T1000 (cell line): ENCODE measurements around the gene GNAI2.

Experiments
- DNase-seq: peaks from one replicate; lab custom pipeline; 2025; ENCODE audit warnings: mixed read lengths; lab: John Stamatoyannopoulos, UW

The GNAI2 gene

DNA sequence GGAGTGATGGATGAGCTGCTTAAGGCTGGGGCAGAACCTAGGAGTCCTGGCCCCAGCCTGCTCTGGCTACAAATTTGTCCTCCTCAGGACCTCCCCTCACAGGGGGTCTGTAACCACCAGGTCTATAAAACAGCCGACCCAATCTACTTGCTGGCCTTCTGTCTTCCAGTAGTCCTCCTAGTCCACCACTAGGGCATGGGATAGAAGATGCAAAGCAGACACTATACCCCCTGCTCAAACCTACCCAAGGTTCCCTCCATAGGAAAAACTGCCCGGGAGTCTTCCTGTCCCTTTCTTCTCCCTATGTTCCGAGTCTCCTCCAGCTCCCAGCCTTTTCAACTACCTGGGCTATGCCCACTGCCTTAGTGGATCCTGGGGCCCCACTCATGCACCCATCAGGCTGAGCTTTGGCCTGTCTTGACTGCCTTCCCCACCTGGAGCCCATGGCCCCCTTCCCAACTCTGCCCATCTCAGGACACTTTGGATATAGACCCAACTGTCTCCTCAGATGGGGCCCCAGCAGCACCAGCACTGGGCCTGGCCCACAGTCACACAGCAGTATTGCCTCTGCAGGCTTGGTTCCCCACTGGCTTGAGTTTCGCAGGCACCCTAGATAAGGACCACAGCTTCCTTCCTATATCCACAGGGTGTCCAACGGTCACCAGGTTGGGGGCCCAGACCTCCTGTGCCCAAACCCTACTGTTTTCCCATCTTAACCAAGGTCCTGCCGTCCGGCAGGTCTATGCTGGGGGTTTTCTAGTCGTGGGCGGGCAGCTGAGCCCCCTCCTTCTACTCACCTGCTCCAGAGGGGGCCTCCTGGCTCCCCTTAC is 62.1 kb downstream of the GNAI2 start:
- DNase-seq, result no peak

DNA sequence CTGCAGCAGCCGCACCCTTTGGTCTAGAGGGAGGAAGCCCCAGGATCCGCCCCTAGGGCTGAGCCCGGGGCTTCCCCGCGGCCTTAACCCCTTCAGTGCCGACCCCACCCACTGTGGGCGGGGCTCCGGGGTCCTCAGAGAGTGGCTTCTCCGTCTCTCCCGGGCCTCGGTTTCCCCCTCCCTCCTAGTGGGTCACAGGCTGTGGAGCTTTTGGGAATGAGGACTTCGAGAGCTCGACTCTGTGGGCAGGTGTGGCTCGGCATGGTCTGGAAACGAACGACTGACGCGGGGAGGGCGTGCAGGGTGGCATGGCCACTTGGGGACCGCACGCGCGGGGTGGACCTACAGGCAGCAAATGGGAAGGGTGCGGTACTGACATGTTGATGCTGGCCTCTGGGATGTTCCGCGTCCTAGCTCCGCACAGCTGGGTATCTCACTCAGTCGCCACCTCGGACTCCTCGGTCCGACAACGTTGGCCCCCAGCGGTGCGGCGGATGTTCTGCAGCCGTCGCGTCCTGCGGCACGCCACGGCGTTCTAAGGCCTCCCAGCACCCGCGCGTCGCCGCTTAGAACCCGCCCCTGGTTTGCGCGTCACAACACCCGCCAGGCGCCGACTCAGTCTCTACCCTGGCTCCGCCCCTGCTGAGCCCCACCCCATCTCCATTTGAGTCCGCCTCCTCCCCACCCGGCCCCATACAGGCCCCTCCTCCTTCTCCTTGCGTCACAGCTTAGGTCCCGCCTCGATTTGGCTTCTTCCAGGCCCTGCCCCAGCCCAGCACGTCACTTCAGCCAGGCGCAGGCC is 63.0 kb downstream of the GNAI2 start, which contains the start of the genes HYAL3 and NAA80:
Gene HYAL3 (minus strand): TSS at position 570 of the 802 bp plus-strand sequence. CDS start 3,803 bp downstream, outside the sequence.
Gene NAA80 (minus strand): TSS at position 570 of the 802 bp plus-strand sequence. CDS start 1,942 bp downstream, outside the sequence.
- peak; percentile 99 for DNase-seq

DNA sequence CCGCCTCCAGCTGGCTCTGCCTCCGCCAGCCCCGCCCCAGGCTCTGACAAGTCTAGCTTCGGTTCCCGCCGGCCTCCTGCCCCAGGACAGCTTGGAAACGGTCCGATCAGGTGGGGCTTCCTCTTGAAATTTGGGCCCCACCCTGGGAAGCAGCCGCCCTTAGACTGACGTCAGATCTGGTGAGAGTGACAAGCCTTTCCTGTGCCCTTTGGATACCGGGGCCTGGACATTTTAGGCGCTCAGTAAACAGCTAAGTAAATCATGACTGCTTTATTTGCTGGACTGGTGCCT is 63.6 kb downstream of the GNAI2 start:
- DNase-seq, result no peak

DNA sequence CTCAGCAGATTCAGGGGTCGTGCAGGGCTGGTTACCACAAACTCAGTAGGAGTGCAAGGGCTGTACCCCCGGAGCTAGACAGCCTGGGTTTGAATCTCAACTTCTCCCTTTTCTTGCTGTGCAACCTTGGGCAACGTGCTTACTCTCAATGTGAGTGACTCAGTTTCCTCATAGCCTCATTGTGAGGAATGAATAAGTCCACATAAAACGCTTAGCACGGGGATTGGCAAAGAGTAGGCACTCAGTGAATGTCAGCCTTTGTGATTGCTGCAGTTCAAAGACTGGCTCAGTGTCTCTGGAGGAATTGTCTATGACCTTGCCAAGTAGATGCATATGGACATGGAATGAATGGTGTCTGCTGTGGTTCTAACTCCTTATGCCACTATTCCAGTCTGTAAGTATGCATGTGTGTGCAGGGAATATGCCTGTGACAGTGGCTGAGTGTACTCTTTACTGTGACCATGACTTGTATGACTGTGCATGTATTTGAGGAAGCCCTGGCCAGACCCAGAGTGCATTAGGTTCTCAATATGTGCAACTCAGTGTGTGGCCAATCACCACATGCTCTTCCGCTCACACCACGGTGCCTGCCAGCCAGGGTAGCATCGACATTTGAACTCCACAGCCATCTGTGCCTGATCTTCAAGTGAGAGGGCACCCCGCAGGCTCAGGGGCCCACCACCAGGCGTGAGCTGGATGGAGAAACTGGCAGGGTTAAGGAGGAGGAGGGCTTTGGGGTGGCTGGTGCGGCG is 64.1 kb downstream of the GNAI2 start:
- DNase-seq, result no peak

DNA sequence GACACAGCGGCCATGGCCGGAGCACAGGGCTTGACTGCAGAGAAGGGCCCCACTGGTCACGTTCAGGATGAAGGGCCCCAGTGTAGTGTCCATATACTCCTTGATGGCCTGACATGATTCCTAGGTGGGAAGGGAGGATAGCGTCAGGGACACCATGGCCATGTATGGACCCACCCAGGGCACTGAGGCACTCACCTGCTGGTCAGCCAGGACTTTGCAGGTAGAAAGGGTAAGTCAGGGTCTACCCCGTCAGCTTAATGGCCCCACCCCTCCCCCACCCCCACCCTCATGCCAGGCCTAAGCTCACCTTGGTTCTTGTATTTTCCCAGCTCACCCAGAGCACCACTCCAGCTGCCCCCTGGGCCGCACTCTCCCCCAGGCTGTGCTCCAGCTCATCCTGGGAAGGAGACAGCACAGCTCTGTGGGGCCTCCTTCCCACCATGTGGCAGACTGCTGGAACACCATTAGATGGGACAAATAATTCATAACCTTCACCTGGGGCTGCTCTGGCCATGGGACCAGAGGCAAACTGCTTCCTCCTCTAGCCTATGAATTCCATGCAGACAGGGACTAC is 64.8 kb downstream of the GNAI2 start:
- no peak for DNase-seq

DNA sequence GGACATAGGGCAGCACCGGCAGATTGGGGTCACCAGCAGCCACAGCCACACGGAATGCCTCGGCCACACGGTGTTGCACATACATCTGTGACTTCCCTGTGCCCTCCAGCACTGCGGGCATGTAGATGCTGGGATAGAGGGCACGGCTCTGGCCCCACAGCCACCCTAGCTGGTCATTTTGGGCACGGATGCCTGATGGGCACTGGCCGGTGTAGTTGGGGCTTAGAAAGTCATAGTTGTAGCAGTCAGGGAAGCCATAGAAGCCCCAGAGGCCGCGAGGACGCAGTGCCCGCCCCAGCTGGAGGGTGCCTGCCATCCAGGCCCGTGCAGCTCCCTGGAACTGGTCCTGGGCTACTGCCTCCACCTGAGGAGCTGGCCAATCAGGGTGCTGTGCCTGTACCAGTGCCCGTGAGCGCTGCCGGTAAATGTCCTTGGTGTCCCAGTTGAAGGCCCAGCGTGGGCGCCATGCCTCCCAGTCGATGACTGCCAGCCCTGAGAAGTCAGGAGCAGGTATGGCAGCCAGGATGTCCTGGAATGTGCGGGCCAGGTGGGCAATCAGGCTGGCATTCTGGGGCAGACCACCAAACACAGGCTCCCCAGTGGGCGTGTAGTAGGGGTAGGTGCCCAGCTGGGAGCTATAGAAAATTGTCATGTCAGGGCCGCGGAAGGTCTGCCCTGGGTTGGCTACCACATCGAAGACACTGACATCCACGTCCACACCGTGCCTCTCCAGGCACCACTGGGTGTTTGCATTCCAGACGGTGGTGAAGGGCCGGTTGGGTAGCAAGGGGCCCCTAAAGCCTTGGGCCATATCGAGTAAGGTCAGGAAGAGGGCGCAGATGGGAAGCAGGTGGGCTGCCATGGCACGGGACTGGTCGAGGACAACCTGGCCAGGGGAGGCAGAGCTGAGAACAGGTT is 66.3 kb downstream of the GNAI2 start:
- DNase-seq, result no peak

DNA sequence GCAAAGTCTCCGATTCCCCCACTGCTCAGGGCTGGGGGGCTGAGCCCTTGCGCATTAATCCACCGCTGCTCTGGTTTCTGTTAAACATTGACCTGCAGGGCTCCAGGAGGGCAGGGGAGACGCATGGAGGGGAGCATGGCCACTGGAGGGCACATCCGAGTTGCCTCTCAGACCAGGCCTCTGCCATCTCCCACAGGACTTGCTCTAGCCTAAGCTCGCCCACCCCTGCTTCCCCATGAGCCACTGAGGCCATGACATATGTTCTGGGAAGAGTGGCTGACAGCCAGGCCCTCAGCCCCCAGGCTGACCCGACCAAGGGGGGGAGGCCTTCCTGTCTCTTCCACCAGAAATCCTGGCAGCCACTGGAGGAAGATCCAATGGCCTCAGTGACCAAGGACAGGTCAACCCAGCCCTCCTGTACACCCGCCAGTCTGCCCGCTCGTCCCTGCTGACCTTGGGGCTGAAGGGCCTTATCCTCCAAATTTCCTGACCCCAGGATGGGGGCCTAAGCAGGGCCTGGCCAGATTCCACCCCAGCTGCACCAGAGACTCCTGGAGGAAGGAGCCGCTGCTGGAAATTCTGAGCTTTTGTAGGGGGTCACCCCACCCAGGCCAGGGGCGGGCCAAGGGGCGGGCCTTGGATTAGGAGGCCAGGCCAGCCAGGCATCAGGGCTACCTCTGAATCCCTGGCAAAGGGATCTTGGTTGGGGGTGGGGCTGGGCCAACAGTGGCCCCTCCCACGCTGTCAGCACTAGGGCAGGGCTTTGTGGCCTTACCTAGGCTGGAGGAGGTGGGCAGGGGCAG is 67.2 kb downstream of the GNAI2 start, which contains the start of gene HYAL1:
Gene HYAL1 (minus strand): TSS at position 562 of the 803 bp plus-strand sequence. CDS start 618 bp downstream, outside the sequence.
- DNase-seq, result no peak

GRCh38 chr3:50304601-50305000 is 68.6 kb downstream of the GNAI2 start:
- DNase-seq, result no peak
